Activated CD4-positive, alpha-beta T cell treated with anti-CD3 and anti-CD28 coated beads for 36 hours (primary cell): Measurements from ENCODE around the gene NFYB. TPM values are rescaled to one million over a fixed set of nuclear protein-coding genes. Genes with fewer than 3 reads are reported as not detected.

Experiments
- ATAC-seq: fragments of 200-7000 bp; cut with Tn5 transposase; one replicate; pipeline ENCODE4 v1.10.0; 2021; ENCODE audit warnings: mild to moderate bottlenecking, moderate library complexity
- CTCF ChIA-PET: fragments of 350-600 bp; sonication (Branson Sonifier 250); formaldehyde crosslinking; loops from one replicate; lab custom pipeline; 2021; ENCODE audit warnings: antibody characterized with exemption; lab: Charles Lee
- POLR2A ChIA-PET: fragments of 350-600 bp; sonication (Branson Sonifier 250); formaldehyde crosslinking; loops from one replicate; lab custom pipeline; 2021; ENCODE audit warnings: antibody characterized with exemption, inconsistent platforms; lab: Charles Lee
- DNase-seq: peaks from one replicate; pipeline ENCODE4 v3.0.0-alpha.2; 2020
- H3K27ac Mint-ChIP-seq: one replicate; pipeline ENCODE4 v1.8.0; 2021; ENCODE audit warnings: mixed read lengths
- H3K27me3 Mint-ChIP-seq: one replicate; pipeline ENCODE4 v1.8.0; 2021; ENCODE audit warnings: mixed read lengths
- H3K36me3 Mint-ChIP-seq: one replicate; pipeline ENCODE4 v1.8.0; 2021; ENCODE audit warnings: low read depth, mixed read lengths
- H3K4me1 Mint-ChIP-seq: one replicate; pipeline ENCODE4 v1.8.0; 2021; ENCODE audit warnings: mixed read lengths
- H3K4me3 Mint-ChIP-seq: one replicate; pipeline ENCODE4 v1.8.0; 2021; ENCODE audit warnings: mild to moderate bottlenecking, moderate library complexity, mixed read lengths
- H3K9me3 Mint-ChIP-seq: one replicate; pipeline ENCODE4 v1.8.0; 2021; ENCODE audit warnings: low read depth, mixed read lengths
- intact Hi-C, 2 experiments: fragments of 100-400 bp; cut with DNase I in 1 of 2; cut with micrococcal nuclease in 1 of 2; formaldehyde crosslinking; loops; one replicate each; pipeline versions ENCODE4 v1.14.2 to v1.15.1; 2022 to 2024; cut with DNase I, micrococcal nuclease
- total RNA-seq, 2 experiments: library from RNA; stranded (reverse); gene quantifications; one replicate each; pipeline ENCODE4 v1.2.3, GENCODE V29; 2021

Gene NFYB
- total RNA-seq, 2 experiments from 2014 or later, result 18.8 to 27.2 TPM

DNA sequence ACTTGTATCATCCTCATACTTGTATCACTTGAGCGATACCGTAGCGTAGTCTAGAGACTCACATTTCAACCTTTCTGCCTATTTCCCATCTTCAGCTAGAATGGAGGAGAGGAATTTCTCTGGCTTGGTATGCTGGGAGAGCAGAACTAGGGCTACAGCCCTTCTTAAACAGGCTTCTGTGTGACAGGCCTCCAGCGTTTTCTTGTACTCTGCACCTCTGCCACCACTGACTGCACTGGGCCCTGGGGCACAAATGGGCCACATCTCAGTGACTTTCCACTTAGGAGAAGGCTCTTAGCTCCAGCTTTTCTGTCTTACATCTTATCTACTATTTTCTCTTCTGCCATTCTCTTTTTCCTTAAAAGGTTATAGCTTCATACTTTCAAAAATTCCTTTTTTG lies 46.9 kb downstream of the NFYB start:
- intact Hi-C loops, result no loop called here
- peaks cover 4% of the 10 kb centered on the region for H3K4me1 Mint-ChIP-seq
- no peaks in the 10 kb centered on the region for H3K27me3 Mint-ChIP-seq
- H3K36me3 Mint-ChIP-seq, result peaks cover 29% of the 10 kb centered on the region
- ATAC-seq (no peak), DNase-seq (no peak)
- POLR2A ChIA-PET, result no interaction called here
- H3K27ac Mint-ChIP-seq, result no peak overlapping the region
- no peaks in the 10 kb centered on the region for H3K9me3 Mint-ChIP-seq
- H3K4me3 Mint-ChIP-seq, result no peak overlapping the region
- CTCF ChIA-PET, result interaction anchor here (0.5 to 2.1 kb wide), 5 partner anchors 18 to 247 kb away, joined by 3 to 12 read pairs (median 3); partner anchors contain the start of gene HCFC2

DNA sequence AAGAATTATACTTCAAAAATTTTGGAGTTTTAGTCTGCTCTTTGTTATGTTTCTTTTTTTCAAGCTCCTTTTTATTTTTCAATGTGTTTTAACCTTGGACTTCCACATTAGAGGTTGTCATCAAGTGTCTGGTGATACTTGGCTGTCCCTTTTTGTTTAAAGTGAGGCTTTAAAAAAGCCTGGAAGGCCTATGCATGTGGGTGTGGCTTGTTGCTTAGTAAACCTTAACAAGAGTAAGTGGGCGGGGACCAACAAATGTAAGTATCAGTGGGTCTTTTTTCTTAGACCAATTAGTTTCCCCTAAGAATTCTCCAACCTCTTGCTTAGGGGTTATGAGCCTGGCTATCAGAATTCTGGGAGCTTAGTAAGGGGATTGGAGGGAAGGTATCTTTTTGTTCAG lies 47.3 kb downstream of the NFYB start:
- Mint-ChIP-seq H3K27ac (no peak overlapping the region), H3K27me3 (no peaks in the 10 kb centered on the region), H3K36me3 (peaks cover 31% of the 10 kb centered on the region), H3K4me1 (peaks cover 4% of the 10 kb centered on the region), H3K4me3 (no peak overlapping the region), H3K9me3 (no peaks in the 10 kb centered on the region)
- ChIA-PET CTCF (interaction anchor here (0.5 to 2.1 kb wide), 4 partner anchors 19 to 38 kb away, joined by 3 to 12 read pairs (median 4); partner anchors contain the start of gene HCFC2), POLR2A (no interaction called here)
- intact Hi-C loops, result no loop called here
- ATAC-seq (no peak), DNase-seq (no peak)

DNA sequence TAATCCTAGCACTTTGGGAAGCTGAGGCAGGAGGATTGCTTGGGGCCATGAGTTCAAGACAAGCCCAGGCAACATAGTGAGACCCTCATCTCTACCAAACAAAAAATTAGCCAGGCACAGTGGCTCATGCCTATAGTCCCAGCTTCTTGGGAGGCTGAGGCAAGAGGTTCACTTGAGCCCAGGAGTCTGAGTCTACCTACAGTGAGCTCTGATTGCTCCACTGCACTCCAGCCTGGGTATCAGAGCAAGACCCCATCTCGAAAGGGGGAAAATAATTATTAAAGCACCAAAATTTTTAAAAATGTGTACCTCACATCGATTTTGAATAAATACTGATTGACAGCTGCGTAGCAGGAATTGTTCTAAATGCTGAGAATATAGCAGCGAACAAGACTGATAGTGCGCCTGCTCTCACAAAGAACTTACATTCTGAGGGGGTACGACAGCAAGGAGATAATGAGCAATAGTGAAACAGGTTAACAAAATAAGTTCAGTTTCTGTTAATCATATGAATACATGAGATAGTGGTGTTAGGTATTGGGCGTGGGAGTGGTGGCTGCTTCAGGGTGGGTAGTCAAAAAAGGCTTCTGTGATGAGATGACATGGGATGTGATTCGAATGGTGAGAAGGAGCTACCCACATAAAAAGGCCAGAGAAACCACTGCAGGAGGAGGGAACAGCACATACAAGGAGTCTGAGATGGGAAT lies 54.1 kb downstream of the NFYB start:
- H3K9me3 Mint-ChIP-seq, result no peaks in the 10 kb centered on the region
- ATAC-seq, result peak; percentile 94
- ChIA-PET CTCF (interaction anchor here (0.9 to 3.8 kb wide), 4 partner anchors 10 to 23 kb away, joined by 3 to 18 read pairs (median 4); no protein-coding TSS in a partner anchor), POLR2A (interaction anchor here (0.6 to 1.5 kb wide), 2 partner anchors 20 to 159 kb away, joined by 3 to 8 read pairs; partner anchors contain the start of gene HCFC2)
- H3K36me3 Mint-ChIP-seq, result peaks cover 34% of the 10 kb centered on the region
- intact Hi-C loops, result loop anchor here in 1 of 2 experiments (1.0 kb wide), 4 partner anchors 11 to 159 kb away; partner anchors contain the start of genes HCFC2 and HSP90B1
- peaks cover 17% of the 10 kb centered on the region for H3K4me1 Mint-ChIP-seq
- peak overlapping the region; percentile 14 for H3K27ac Mint-ChIP-seq
- no peak overlapping the region for H3K4me3 Mint-ChIP-seq
- no peaks in the 10 kb centered on the region for H3K27me3 Mint-ChIP-seq
- DNase-seq, result peak; percentile 74

DNA sequence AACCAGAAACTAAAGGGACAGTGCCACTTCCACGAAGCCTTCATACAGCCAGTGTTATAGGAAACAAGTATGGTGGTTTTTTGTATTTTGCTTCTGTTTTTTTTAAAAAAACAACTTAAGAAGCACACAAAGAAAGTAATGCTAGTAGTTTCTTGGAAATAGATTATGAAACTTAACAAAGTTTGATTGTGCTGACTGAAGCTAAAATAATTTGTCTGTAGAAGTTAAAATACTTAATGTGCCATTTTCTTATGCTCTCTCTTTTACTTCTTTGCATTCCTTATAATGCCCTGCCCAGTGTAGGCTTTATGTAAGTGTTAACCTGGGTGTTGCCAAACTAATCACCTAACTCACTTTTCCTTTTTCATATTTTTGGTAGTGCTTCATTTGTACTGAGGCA lies 57.2 kb downstream of the NFYB start:
- DNase-seq (no peak), ATAC-seq (no peak)
- Mint-ChIP-seq H3K27me3 (no peaks in the 10 kb centered on the region), H3K4me3 (no peak overlapping the region), H3K36me3 (peaks cover 24% of the 10 kb centered on the region), H3K9me3 (no peaks in the 10 kb centered on the region), H3K4me1 (peaks cover 17% of the 10 kb centered on the region), H3K27ac (no peak overlapping the region)
- ChIA-PET POLR2A (no interaction called here), CTCF (interaction anchor here (1.6 kb wide), 1 partner anchor 29 kb away, joined by 3 read pairs; no protein-coding TSS in a partner anchor)
- intact Hi-C loops, result no loop called here

DNA sequence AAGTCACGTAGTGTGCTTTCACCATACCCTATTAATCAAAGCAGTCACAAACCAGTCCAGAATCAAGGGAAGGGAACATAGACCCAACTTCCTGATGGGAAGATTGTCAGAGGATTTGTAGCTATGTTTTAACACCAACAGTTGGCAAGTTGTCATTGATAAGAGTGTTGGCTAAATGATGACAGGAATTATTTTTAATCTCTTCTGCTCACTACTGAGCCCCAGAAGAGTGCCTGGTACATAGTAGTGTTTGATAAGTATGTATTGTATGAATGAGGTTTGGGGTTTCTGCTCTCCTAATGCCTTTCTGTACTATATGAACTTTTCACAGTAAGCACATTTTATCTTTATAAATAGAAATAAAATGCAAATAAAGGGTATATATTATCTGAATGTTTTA lies 59.0 kb downstream of the NFYB start:
- ATAC-seq (no peak), DNase-seq (no peak)
- POLR2A ChIA-PET, result no interaction called here
- no peaks in the 10 kb centered on the region for H3K9me3 Mint-ChIP-seq
- H3K4me3 Mint-ChIP-seq, result no peak overlapping the region
- no peaks in the 10 kb centered on the region for H3K27me3 Mint-ChIP-seq
- intact Hi-C loops, result no loop called here
- H3K4me1 Mint-ChIP-seq, result peaks cover 8% of the 10 kb centered on the region
- CTCF ChIA-PET, result interaction anchor here (0.5 to 1.4 kb wide), 7 partner anchors 11 to 1027 kb away, joined by 3 to 5 read pairs (median 3); no protein-coding TSS in a partner anchor
- peaks cover 15% of the 10 kb centered on the region for H3K36me3 Mint-ChIP-seq
- no peak overlapping the region for H3K27ac Mint-ChIP-seq

DNA sequence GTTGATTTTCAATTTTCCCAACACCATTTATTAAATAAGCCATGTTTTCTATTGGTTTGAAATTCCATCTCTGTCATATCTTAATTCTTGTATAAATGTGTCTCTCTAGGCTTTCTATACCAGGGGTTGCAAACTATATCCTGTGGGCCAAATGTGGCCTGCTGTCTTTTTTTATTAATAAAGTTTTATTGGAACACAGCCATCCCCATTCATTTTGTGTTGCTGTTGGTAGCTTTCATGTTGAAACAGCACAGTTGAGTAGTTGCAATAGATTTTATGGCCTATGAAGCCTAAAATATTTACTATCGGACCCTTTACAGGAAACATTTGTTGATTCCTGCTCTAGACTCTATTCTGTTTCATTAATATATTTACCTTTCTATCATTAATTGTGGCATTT lies 64.3 kb downstream of the NFYB start:
- no peak overlapping the region for H3K4me3 Mint-ChIP-seq
- H3K27ac Mint-ChIP-seq, result no peak overlapping the region
- peaks cover 11% of the 10 kb centered on the region for H3K36me3 Mint-ChIP-seq
- H3K4me1 Mint-ChIP-seq, result no peaks in the 10 kb centered on the region
- CTCF ChIA-PET, result interaction anchor here (1.1 to 1.6 kb wide), 2 partner anchors 10 to 35 kb away, joined by 4 read pairs; no protein-coding TSS in a partner anchor
- H3K27me3 Mint-ChIP-seq, result no peaks in the 10 kb centered on the region
- DNase-seq, result no peak
- no peaks in the 10 kb centered on the region for H3K9me3 Mint-ChIP-seq
- POLR2A ChIA-PET, result no interaction called here
- ATAC-seq, result no peak
- intact Hi-C loops, result no loop called here

DNA sequence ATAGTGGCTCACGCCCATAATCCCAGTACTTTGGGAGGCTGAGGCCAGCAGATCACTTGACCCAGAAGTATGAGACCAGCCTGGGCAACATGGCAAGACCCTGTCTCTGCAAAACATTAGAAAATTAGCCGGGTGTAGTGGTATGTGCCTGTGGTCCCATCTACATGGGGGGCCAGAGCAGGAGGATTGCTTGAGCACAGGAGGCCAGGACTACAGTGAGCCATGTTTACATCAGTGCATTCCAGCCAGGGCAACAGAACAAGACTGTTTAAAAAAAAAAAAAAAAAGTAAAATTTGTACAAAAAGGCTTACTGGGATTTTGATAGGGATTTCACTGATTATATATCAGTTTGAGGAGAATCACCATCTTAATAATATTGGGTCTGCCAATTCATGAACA lies 65.9 kb downstream of the NFYB start:
- no peak overlapping the region for H3K27ac Mint-ChIP-seq
- DNase-seq (no peak), ATAC-seq (no peak)
- peaks cover 17% of the 10 kb centered on the region for H3K36me3 Mint-ChIP-seq
- ChIA-PET POLR2A (no interaction called here), CTCF (no interaction called here)
- intact Hi-C loops, result no loop called here
- H3K9me3 Mint-ChIP-seq, result no peaks in the 10 kb centered on the region
- no peaks in the 10 kb centered on the region for H3K27me3 Mint-ChIP-seq
- peaks cover 6% of the 10 kb centered on the region for H3K4me1 Mint-ChIP-seq
- no peak overlapping the region for H3K4me3 Mint-ChIP-seq

Other genes with a start within 250 kb of the NFYB start
- 100 to 1,000 TPM; 384 to 394 TPM for gene HSP90B1, start 207.8 kb downstream of the NFYB start, total RNA-seq
- gene TDG, start 172.3 kb downstream of the NFYB start, total RNA-seq, result 10 to 100 TPM; 35.4 to 37.2 TPM
- gene GLT8D2, start 88.0 kb downstream of the NFYB start, total RNA-seq, result under 1 TPM in 1 of 2 experiments, not detected in 1; 0.23 TPM
- 1 to 10 TPM; 6.4 to 6.5 TPM for gene HCFC2, start 73.7 kb downstream of the NFYB start, total RNA-seq
- gene TXNRD1, start 77.6 kb upstream of the NFYB start, total RNA-seq, result 10 to 100 TPM; 66.7 to 88.0 TPM
- 1 to 10 TPM; 3.9 to 4.6 TPM for gene EID3, start 165.5 kb upstream of the NFYB start, total RNA-seq